Measurements from ENCODE around the gene ANKK1. TPM values are rescaled to one million over a fixed set of nuclear protein-coding genes. Genes with fewer than 3 reads are reported as not detected.

ANKK1 gene
- total and polyA plus RNA-seq, 4 donors, result 0.01 to 0.08 TPM; not detected in 2

DNA sequence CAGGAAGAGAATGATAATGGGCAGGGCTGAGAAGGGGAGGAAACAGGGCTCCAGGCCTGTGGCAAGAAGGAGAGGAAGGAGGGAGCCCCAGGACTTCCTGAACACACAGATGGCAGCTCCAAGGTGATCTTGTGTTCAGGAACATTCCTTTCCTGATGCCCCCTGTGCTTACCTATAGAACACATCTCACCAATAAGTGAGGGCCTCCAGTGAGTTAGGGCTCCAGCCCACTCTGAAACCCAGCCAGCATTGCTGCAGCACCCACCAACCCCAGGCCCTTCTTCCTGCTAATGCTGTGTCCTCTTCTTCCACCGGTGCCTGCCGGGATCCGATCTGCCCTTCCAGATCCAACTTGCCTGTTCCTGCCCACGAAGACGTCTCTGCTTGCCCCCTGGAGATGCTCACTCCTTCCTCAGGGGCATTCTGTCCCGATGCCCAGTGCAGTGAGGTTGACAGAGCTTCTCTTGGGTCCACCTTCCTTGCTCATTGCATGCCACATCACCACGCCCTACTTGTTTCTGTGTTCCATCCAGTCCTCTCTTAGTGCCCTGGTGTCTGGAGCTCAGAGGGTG is 17.4 kb downstream of the ANKK1 start:
- H3K27ac ChIP-seq (ENCODE audit: low read depth in 1 of 2, low read length in 2 of 2), result no peak overlapping the region
- TF ChIP-seq RAD21 (IDR thresholded peaks at IDR 0.05) (no peak), RXRA (IDR thresholded peaks at IDR 0.05) (no peak), JUND (IDR thresholded peaks at IDR 0.05) (no peak), NR2F2 (IDR thresholded peaks at IDR 0.05) (no peak), HNF4A (conservative IDR thresholded peaks at IDR 0.05) (no peak)
- TF ChIP-seq, protein P1, sequence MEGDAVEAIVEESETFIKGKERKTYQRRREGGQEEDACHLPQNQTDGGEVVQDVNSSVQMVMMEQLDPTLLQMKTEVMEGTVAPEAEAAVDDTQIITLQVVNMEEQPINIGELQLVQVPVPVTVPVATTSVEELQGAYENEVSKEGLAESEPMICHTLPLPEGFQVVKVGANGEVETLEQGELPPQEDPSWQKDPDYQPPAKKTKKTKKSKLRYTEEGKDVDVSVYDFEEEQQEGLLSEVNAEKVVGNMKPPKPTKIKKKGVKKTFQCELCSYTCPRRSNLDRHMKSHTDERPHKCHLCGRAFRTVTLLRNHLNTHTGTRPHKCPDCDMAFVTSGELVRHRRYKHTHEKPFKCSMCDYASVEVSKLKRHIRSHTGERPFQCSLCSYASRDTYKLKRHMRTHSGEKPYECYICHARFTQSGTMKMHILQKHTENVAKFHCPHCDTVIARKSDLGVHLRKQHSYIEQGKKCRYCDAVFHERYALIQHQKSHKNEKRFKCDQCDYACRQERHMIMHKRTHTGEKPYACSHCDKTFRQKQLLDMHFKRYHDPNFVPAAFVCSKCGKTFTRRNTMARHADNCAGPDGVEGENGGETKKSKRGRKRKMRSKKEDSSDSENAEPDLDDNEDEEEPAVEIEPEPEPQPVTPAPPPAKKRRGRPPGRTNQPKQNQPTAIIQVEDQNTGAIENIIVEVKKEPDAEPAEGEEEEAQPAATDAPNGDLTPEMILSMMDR (IDR thresholded peaks at IDR 0.05; ENCODE audit: low read depth, low read length, missing input control), result no peak
- TF ChIP-seq, protein P2, sequence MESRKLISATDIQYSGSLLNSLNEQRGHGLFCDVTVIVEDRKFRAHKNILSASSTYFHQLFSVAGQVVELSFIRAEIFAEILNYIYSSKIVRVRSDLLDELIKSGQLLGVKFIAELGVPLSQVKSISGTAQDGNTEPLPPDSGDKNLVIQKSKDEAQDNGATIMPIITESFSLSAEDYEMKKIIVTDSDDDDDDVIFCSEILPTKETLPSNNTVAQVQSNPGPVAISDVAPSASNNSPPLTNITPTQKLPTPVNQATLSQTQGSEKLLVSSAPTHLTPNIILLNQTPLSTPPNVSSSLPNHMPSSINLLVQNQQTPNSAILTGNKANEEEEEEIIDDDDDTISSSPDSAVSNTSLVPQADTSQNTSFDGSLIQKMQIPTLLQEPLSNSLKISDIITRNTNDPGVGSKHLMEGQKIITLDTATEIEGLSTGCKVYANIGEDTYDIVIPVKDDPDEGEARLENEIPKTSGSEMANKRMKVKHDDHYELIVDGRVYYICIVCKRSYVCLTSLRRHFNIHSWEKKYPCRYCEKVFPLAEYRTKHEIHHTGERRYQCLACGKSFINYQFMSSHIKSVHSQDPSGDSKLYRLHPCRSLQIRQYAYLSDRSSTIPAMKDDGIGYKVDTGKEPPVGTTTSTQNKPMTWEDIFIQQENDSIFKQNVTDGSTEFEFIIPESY (IDR thresholded peaks at IDR 0.05), result no peak
- no peak for DNase-seq (ENCODE audit: low spot score)
- H3K9me3 ChIP-seq (ENCODE audit: control insufficient read depth in 4 of 4, low read length in 3 of 4), result no peaks in the 10 kb centered on the region
- H3K4me1 ChIP-seq (ENCODE audit: control insufficient read depth in 4 of 4, insufficient read depth in 4 of 4, low read length in 3 of 4), result no peaks in the 10 kb centered on the region
- WGBS, result 80% methylated on average over 7 of the region's 7 CpGs
- H3K9ac ChIP-seq (ENCODE audit: low read depth in 1 of 2, low read length in 2 of 2), result no peak overlapping the region
- H3K4me3 ChIP-seq (ENCODE audit: low read depth in 1 of 3, low read length in 3 of 3), result no peak overlapping the region
- peaks cover 0 to 2% (median 0%) of the 10 kb centered on the region in 4 donors for H3K27me3 ChIP-seq (ENCODE audit: control insufficient read depth in 4 of 4, insufficient read depth in 4 of 4, low read length in 3 of 4)
- no peaks in the 10 kb centered on the region for H3K36me3 ChIP-seq (ENCODE audit: control insufficient read depth in 4 of 4, insufficient read depth in 3 of 4, low read depth in 1 of 4, low read length in 3 of 4)

DNA sequence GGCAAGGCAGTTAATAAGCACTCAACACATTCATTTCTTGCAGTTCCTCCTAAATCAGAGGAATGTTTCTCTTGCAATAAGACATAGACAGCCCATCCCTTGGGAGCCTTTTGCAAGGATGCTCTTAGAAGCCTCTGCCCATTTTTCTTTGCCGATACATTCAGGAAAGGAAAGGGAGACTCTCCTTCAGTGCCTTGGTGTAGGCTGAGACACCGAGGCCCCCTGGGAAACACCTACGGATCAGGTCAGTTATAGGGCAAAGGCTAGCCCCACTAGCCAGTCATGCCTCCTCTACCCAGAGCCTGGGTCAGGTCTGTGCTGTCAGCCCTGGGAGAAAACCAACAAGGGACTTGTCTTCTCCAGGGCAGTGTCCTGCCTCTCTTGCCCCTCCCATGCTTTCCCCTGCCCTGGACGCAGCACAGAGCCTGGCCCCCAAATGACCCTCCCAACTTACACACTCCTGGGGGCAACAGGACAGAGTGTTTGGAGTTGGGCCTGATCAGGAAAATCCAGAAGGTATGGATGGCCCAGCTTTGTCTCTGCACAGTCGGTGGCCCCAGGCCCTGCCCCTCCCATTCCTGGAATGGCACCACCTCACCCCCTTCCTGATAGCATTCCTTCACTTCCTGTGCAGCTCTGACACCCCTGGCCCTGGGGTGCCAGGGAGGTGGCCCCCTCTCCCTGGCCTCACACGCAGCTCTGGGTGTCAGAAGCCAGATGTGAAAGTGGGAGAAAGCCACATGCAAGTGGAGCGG is 18.3 kb downstream of the ANKK1 start:
- DNase-seq (ENCODE audit: low spot score), result no peak
- no peaks in the 10 kb centered on the region for H3K4me1 ChIP-seq (ENCODE audit: control insufficient read depth in 4 of 4, insufficient read depth in 4 of 4, low read length in 3 of 4)
- H3K27ac ChIP-seq (ENCODE audit: low read depth in 1 of 2, low read length in 2 of 2), result no peak overlapping the region
- H3K9me3 ChIP-seq (ENCODE audit: control insufficient read depth in 4 of 4, low read length in 3 of 4), result no peaks in the 10 kb centered on the region
- no peak for TF ChIP-seq FOXA1 (IDR thresholded peaks at IDR 0.05)
- TF ChIP-seq GABPA (IDR thresholded peaks at IDR 0.05 in 1 of 2, conservative IDR thresholded peaks at IDR 0.05 in 1 of 2), result no peak
- no peak for TF ChIP-seq TAF1 (conservative IDR thresholded peaks at IDR 0.05)
- TF ChIP-seq, protein P3, sequence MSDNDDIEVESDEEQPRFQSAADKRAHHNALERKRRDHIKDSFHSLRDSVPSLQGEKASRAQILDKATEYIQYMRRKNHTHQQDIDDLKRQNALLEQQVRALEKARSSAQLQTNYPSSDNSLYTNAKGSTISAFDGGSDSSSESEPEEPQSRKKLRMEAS (IDR thresholded peaks at IDR 0.05), result no peak
- no peak for TF ChIP-seq FOXA2 (IDR thresholded peaks at IDR 0.05)
- no peak for TF ChIP-seq NR2F2 (IDR thresholded peaks at IDR 0.05)
- no peak for TF ChIP-seq RAD21 (IDR thresholded peaks at IDR 0.05)
- TF ChIP-seq EGR1 (IDR thresholded peaks at IDR 0.05; ENCODE audit: low read depth in 2 of 2), result no peak
- TF ChIP-seq, protein P1 (IDR thresholded peaks at IDR 0.05; ENCODE audit: low read depth, low read length, missing input control), result no peak
- TF ChIP-seq SP1 (IDR thresholded peaks at IDR 0.05), result no peak
- TF ChIP-seq, protein P4, sequence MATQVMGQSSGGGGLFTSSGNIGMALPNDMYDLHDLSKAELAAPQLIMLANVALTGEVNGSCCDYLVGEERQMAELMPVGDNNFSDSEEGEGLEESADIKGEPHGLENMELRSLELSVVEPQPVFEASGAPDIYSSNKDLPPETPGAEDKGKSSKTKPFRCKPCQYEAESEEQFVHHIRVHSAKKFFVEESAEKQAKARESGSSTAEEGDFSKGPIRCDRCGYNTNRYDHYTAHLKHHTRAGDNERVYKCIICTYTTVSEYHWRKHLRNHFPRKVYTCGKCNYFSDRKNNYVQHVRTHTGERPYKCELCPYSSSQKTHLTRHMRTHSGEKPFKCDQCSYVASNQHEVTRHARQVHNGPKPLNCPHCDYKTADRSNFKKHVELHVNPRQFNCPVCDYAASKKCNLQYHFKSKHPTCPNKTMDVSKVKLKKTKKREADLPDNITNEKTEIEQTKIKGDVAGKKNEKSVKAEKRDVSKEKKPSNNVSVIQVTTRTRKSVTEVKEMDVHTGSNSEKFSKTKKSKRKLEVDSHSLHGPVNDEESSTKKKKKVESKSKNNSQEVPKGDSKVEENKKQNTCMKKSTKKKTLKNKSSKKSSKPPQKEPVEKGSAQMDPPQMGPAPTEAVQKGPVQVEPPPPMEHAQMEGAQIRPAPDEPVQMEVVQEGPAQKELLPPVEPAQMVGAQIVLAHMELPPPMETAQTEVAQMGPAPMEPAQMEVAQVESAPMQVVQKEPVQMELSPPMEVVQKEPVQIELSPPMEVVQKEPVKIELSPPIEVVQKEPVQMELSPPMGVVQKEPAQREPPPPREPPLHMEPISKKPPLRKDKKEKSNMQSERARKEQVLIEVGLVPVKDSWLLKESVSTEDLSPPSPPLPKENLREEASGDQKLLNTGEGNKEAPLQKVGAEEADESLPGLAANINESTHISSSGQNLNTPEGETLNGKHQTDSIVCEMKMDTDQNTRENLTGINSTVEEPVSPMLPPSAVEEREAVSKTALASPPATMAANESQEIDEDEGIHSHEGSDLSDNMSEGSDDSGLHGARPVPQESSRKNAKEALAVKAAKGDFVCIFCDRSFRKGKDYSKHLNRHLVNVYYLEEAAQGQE (IDR thresholded peaks at IDR 0.05), result no peak
- TF ChIP-seq JUND (IDR thresholded peaks at IDR 0.05), result no peak
- no peak for TF ChIP-seq YY1 (IDR thresholded peaks at IDR 0.05)
- TF ChIP-seq HNF4A (conservative IDR thresholded peaks at IDR 0.05), result no peak
- TF ChIP-seq, protein P5, sequence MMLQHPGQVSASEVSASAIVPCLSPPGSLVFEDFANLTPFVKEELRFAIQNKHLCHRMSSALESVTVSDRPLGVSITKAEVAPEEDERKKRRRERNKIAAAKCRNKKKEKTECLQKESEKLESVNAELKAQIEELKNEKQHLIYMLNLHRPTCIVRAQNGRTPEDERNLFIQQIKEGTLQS (IDR thresholded peaks at IDR 0.05), result no peak
- TF ChIP-seq, protein P2 (IDR thresholded peaks at IDR 0.05), result no peak
- TF ChIP-seq HNF4G (IDR thresholded peaks at IDR 0.05), result no peak
- no peak for TF ChIP-seq RXRA (IDR thresholded peaks at IDR 0.05)
- no peak overlapping the region for H3K9ac ChIP-seq (ENCODE audit: low read depth in 1 of 2, low read length in 2 of 2)
- H3K4me3 ChIP-seq (ENCODE audit: low read depth in 1 of 3, low read length in 3 of 3), result no peak overlapping the region
- WGBS, result 73% methylated on average over 7 of the region's 7 CpGs
- H3K27me3 ChIP-seq (ENCODE audit: control insufficient read depth in 4 of 4, insufficient read depth in 4 of 4, low read length in 3 of 4), result peaks cover 0 to 2% (median 0%) of the 10 kb centered on the region in 4 donors
- no peaks in the 10 kb centered on the region for H3K36me3 ChIP-seq (ENCODE audit: control insufficient read depth in 4 of 4, insufficient read depth in 3 of 4, low read depth in 1 of 4, low read length in 3 of 4)

Measured in liver (tissue), 9 donors.